ENCODE results near the gene ZNF414. TPM values are rescaled to one million over a fixed set of nuclear protein-coding genes. Genes with fewer than 3 reads are reported as not detected.
A peak's percentile ranks its signal among the peaks of the same experiment; 100 is the strongest.

ZNF414 gene
- total and polyA plus RNA-seq, 2 of the 4 experiments (the other 2 are of a cell fraction) = 3.2 to 14.2 TPM

- intact Hi-C loops (cut with micrococcal nuclease) (no loop called here), in situ Hi-C loops (cut with MboI; ENCODE audit: low sequenced_read_pairs) (no loop called here), dilution Hi-C loops (cut with HindIII; ENCODE audit: low sequenced_read_pairs, unreplicated experiment) (no loop called here)
- H3K23ac ChIP-seq (ENCODE audit: low read depth, low read length) = no peak overlapping the region
- H3K18ac ChIP-seq (ENCODE audit: low read depth, low read length) = no peak overlapping the region
- 100% methylated on average over 5 of the region's 22 CpGs; no CpG with 5 or more reads in 1 of the 2 experiments for WGBS, 2 experiments (ENCODE audit: extremely low coverage in 2 of 2, insufficient read length in 1 of 2)
- no peaks in the 10 kb centered on the region for H3K27me3 ChIP-seq (ENCODE audit: control insufficient read depth, insufficient read depth, low read length)
- H2AK9ac ChIP-seq (replicated peaks; ENCODE audit: low read depth, low read length, poor library complexity) = peak overlapping the region; percentile 47
- TSS peak; percentile 62 for BruUV-seq (replicated peaks)
- H3K79me1 ChIP-seq (ENCODE audit: low read depth in 1 of 2, low read length in 2 of 2) = peaks cover 6 to 17% of the 10 kb centered on the region in 2 experiments; a peak in 3 of 4 replicates
- no peaks in the 10 kb centered on the region for H3K9me3 ChIP-seq (ENCODE audit: control insufficient read depth, insufficient read depth, low read length)
- peaks cover 10% of the 10 kb centered on the region for H3K9me1 ChIP-seq (ENCODE audit: insufficient read depth, low read length)
- H3K4me1 ChIP-seq (ENCODE audit: control insufficient read depth, insufficient read depth, low read length) = peaks cover 7% of the 10 kb centered on the region
- peak overlapping the region; percentile 43 for H2AFZ ChIP-seq (replicated peaks; ENCODE audit: low read length, poor library complexity)
- H3K4ac ChIP-seq (ENCODE audit: low read depth, low read length) = peak overlapping the region; percentile 35; the same call in 1 of the 2 replicates
- ATAC-seq (ENCODE audit: low read depth) = no peak
- peak overlapping the region; percentile 15; the same call in 1 of the 2 replicates for H3K14ac ChIP-seq (replicated peaks; ENCODE audit: low read depth, low read length)
- H3K4me2 ChIP-seq (ENCODE audit: low read depth, low read length) = no peak overlapping the region
- ChIA-PET CTCF (no interaction called here), POLR2A (ENCODE audit: unreplicated experiment) (no interaction called here)
- no peaks in the 10 kb centered on the region for H4K20me1 ChIP-seq (ENCODE audit: insufficient read depth, low read length)
- peak overlapping the region; percentile 39 for H2BK5ac ChIP-seq (ENCODE audit: low read depth, low read length, poor library complexity, severe bottlenecking)
- no peak overlapping the region for H2BK15ac ChIP-seq (ENCODE audit: low read depth, low read length)
- H2BK20ac ChIP-seq (ENCODE audit: low read depth, low read length) = no peak overlapping the region
- peak overlapping the region; percentile 39; the same call in 1 of the 2 replicates for H4K5ac ChIP-seq (ENCODE audit: low read depth, low read length)
- H4K8ac ChIP-seq (ENCODE audit: low read depth in 2 of 2, low read length in 2 of 2) = peak overlapping the region in 1 of 2 experiments; percentile 52; a peak in 1 of 4 replicates
- H3K4me3 ChIP-seq (ENCODE audit: insufficient read depth, low read depth, low read length) = no peak overlapping the region
- H3K56ac ChIP-seq (ENCODE audit: extremely low read depth, insufficient read depth, low read length) = no peak overlapping the region
- no peak overlapping the region for H3K27ac ChIP-seq (ENCODE audit: insufficient read depth, low read length)
- peak overlapping the region; percentile 89 for H2AK5ac ChIP-seq (ENCODE audit: low read depth, low read length)
- H4K91ac ChIP-seq (ENCODE audit: insufficient read depth, low read depth, low read length) = no peak overlapping the region
- peaks cover 2% of the 10 kb centered on the region; the same call in 1 of the 2 replicates for H3K36me3 ChIP-seq (ENCODE audit: control insufficient read depth, insufficient read depth, low read length)
- no peak for DNase-seq
- TF ChIP-seq NFE2L2 (IDR thresholded peaks at IDR 0.05; ENCODE audit: low read depth, low read length) (no peak), SMC3 (IDR thresholded peaks at IDR 0.05; ENCODE audit: low read depth, low read length) (no peak), RAD21 (IDR thresholded peaks at IDR 0.05; ENCODE audit: low read length) (no peak), RCOR1 (IDR thresholded peaks at IDR 0.05; ENCODE audit: insufficient replicate concordance, low read length) (no peak), CEBPB (IDR thresholded peaks at IDR 0.05; ENCODE audit: low read depth, low read length) (no peak), BHLHE40 (IDR thresholded peaks at IDR 0.05; ENCODE audit: low read depth, low read length) (no peak), POLR2A (IDR thresholded peaks at IDR 0.05; ENCODE audit: low read depth, low read length) (no peak), RFX5 (IDR thresholded peaks at IDR 0.05; ENCODE audit: low read depth, low read length) (no peak)
- no peak overlapping the region for H2BK120ac ChIP-seq (ENCODE audit: low read depth, low read length)
- no peak overlapping the region; the same call in 1 of the 2 replicates for H3K9ac ChIP-seq (ENCODE audit: low read depth, low read length)
Measured at GRCh38 chr19:8512115-8512967, 1.6 kb downstream of the ZNF414 start.

Data from IMR-90 (cell line).